Measurements from ENCODE around the gene AGXT2.

- no peak for TF ChIP-seq REST (IDR thresholded peaks at IDR 0.05)
- TF ChIP-seq CTCF (IDR thresholded peaks at IDR 0.05; ENCODE audit: low read depth, low read length, missing input control): no peak
- TF ChIP-seq TAF1 (conservative IDR thresholded peaks at IDR 0.05): no peak
- no peak for TF ChIP-seq HNF4G (IDR thresholded peaks at IDR 0.05)
- TF ChIP-seq ZBTB33 (IDR thresholded peaks at IDR 0.05): no peak
- no peak for TF ChIP-seq GABPA (IDR thresholded peaks at IDR 0.05 in 1 of 2, conservative IDR thresholded peaks at IDR 0.05 in 1 of 2)
- no peak for TF ChIP-seq YY1 (IDR thresholded peaks at IDR 0.05)
- TF ChIP-seq SP1 (IDR thresholded peaks at IDR 0.05): no peak
- no peak for TF ChIP-seq JUND (IDR thresholded peaks at IDR 0.05)
- TF ChIP-seq ATF3 (IDR thresholded peaks at IDR 0.05): no peak
- TF ChIP-seq FOXA1 (IDR thresholded peaks at IDR 0.05): no peak
- no peak for TF ChIP-seq RAD21 (IDR thresholded peaks at IDR 0.05)
- no peak for TF ChIP-seq MAX (IDR thresholded peaks at IDR 0.05)
Measured at GRCh38 chr5:35091704-35092103, 44.0 kb upstream of the AGXT2 start.
